NCI-H510A treated with DMSO at 0.1 percent for 48 hours (cell line): ENCODE measurements around the gene BBC3.
A peak's percentile ranks its signal among the peaks of the same experiment; 100 is the strongest.

ENCODE experiments used
- DNase-seq: peaks from one replicate; lab custom pipeline; 2025; lab: John Stamatoyannopoulos, UW

The BBC3 gene

DNA sequence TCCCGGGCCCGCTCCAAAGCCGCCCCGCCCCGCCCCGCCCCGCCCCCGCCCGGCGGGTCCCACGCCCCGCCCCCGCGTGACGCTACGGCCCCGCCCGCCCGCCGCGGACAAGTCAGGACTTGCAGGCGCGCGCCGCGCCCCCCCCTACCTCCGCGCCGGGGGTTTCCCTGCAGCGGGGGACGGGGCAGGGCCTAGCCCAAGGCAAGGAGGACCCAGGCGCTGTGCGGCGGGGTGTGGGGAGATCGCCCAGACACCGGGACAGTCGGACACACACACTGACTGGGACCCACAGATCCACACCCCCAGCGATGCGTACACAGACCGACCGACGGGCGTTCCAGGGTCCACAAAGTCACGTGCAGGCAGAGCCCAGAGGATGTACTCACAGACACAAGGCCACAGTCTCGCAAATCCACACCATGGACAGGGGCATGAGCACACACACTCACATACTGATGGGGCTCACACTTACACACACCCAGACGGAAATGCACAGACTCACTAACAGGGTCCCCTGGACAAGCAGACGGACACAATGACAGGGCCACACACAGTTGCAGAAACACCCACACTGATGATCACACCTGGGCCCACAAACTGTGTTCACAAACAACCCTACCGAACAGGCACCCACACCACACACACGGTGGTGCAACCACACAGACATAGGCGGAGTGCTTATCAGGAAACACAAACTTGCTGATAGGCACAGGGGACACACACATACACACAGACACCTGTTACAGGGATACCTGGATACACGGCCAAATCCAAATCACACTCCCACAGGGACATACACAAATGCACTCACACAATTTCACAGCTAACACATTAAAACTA lies 436 bp upstream of the BBC3 start:
- DNase-seq = peak; percentile 49

GRCh38 chr19:47230054-47230920 lies 712 bp downstream of the BBC3 start:
- DNase-seq = no peak

DNA sequence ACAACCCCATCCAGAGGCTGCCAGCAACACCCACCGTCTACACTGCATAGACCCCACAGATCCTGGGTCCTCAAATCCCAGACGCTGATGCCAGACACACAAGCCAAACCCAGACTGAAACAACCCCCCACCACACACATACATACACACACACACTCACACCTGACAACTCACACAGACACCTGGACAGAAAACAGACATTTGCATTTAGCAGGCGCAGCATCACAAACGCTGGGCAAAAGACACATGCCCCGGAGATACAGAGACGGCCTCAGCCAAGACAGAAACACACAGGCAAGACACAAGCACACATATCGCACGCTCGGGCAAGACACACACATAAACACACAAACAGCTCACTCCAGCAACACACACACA lies 1.3 kb downstream of the BBC3 start:
- DNase-seq = no peak

GRCh38 chr19:47228937-47229675 lies 1.9 kb downstream of the BBC3 start:
- DNase-seq = no peak

DNA sequence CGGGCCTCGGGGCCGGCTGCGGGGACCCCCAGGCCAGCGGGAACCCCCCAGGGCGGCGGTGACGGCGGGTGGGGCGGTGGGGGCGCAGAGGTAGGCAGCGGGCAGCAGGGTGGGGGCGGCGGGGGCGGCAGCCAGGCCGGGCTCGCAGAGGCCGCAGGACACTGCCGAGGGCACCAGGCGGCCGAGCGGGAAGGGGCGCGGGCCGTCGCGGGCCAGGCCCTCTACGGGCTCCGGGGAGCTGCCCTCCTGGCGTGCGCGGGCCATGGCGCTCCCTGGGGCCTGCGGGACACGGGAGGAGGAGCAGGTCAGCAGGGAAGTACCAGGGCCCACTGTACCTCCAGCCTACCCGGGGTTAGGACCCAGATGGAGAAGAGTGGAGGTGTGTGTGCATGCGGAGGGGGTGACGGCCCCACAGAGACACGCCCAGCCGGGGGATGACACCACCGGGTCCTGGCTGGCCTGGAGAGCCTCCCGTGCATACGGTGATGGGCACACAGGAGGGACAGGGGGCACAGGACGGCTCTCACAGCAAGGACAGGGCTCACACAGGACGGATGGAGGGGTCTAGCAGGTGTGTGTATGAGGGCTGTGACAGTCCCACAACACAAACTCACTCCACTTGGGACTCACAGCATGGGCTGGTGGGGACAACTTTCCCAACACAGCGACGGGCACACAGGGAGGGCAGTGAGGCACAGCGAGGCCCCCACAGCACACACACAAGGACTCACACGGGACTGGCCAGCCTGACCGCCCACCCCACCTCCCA lies 2.6 kb downstream of the BBC3 start:
- DNase-seq = peak; percentile 23

GRCh38 chr19:47227352-47228167 lies 3.4 kb downstream of the BBC3 start:
- peak; percentile 87 for DNase-seq

DNA sequence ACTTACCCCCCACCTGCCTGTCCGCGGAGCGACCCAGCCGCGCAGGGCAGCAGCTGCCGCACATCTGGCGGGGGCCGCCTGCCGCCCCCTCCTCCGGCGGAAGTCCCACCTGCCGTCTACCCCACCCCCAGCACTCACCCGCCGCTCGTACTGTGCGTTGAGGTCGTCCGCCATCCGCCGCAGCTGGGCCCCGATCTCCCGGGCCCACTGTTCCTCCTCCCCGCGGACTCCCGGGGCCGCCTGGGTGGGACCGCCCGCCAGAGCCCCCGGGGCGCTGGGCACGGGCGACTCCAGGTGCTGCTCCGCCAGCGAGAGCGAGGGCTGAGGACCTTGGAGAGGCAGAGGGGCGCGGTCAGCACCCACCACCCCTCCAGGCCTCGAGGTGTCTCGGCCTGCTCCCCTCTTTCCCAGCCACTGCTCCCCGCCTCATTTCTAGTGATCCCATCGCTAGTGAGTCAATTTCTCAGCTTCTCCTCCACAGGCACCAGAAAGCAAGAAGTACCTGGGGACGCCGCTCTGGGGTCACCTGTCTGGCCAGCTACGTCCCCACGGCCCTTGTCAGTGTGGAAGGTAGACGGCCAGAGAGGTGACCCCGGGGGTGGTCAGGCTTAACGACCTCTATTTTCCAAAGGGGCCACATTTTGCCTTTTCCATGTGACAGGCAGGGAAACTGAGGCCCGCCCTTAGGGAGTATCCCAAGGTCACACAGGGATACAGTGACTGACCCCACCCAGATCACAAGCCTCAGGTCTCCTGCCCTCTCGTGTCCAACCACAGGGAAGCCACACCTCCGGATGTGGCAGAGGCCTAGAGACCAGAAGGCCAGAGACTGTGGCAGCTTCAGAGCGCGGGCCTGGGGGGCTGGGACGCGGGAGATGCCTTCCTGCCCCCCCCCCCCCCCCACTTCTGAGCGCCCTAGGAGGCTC lies 4.3 kb downstream of the BBC3 start:
- peak; percentile 48 for DNase-seq

- peak; percentile 83 for DNase-seq
Measured at GRCh38 chr19:47225746-47226425, 5.1 kb downstream of the BBC3 start.

DNA sequence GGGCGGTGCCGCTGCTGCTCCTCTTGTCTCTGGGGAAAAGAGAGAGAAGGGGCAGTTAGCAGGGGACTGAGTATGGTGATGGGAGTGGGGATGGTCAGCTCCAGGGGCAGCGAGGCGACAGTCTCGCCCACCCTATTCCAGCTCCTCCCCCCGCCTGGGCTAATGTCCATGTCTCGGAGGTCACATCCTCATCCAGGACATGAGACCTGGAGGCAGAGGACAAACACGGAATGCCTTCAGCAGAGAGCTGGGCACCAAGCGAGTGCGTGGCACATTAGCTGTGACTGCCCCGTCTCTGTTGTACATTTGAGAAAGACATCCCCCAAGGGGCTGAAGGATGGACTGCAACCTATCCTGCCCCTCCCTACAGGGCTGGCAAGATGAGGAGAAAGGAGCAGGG lies 9.1 kb downstream of the BBC3 start:
- no peak for DNase-seq

DNA sequence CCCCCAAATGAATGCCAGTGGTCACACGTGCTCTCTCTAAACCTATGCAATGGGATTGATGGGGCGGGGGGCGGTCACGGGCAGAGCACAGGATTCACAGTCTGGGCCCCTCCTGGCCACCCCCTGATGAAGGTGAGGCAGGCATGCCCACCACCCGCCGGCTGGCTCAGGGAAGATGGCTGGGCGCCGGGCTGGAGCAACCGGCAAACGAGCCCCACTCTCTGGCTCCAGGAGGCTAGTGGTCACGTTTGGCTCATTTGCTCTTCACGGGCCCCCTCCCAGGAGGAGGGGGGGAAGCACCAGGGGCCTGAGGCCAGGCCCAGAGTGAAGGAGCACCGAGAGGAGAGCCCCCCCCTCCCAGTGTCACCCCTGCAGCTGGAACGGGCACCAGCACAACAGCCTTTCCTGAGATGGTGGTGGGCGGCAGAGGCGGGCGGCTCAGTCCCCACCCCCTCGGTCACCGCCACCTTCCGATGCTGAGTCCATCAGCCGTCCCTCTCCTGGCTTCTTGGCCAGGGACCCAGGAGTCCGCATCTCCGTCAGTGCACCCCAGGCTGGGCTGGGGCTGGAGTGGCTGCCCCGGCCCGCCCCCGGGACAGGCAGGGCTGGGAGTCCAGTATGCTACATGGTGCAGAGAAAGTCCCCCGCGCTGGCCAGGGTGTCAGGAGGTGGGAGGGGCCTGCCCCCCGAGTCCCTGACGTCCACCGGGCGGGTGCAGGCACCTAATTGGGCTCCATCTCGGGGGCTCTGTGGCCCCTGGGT lies 9.7 kb downstream of the BBC3 start:
- no peak for DNase-seq

- no peak for DNase-seq
Measured at GRCh38 chr19:47215581-47215980, 15.4 kb downstream of the BBC3 start.

- peak; percentile 62 for DNase-seq
Measured at GRCh38 chr19:47210689-47211316, 20.2 kb downstream of the BBC3 start.

DNA sequence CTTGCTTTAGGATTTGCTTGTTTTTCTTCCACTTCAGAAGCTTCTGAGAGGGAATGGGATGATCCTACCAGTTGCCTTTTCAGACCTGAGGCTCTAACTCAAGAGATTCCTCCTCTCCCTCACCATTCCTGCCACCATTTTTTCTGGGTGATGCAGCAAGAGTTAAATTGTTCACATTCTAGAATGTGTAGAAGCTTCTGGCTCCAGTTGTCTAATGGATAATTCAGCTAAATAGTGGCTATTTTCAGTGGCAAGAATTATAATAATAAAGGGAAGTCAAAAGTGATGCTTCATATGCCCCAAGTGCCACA lies 20.9 kb downstream of the BBC3 start:
- no peak for DNase-seq

GRCh38 chr19:47209319-47210179 lies 21.4 kb downstream of the BBC3 start:
- no peak for DNase-seq

DNA sequence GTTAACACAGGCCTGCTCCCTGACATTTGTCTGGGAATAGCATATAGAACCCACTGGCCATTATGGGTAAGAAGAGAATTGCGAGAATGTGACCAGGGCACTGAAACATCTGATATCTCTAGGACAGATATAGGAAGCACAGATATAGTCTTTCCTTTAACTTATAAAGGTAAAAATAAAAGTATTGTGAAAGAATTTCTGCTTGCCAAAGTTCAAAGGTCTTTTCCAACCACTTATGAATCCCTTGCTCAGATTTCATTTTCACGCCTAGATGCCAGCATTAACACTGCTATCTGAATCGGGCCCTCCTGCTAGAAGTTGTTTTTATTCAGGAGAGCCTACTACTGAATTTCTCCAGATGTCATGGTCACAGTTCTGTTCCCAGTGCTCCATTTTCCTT lies 27.7 kb downstream of the BBC3 start:
- no peak for DNase-seq

DNA sequence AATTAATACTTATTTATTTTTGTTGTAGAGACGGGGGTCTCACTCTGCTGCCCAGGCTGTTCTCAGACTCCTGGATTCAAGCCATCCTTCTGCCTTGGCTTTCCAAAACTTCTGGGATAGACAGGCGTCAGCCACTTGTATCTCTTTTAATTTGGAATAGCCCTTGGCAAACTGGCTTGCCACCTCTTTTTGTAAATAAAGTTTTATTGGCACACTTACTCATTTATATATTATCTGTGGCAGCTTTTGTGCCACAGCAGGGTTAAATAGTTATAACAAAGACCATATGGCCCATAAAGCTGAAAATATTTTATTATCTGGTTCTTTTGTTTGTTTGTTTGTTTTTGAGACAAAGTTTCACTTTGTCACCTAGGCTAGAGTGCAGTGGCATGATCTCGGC lies 30.5 kb downstream of the BBC3 start:
- DNase-seq = no peak

GRCh38 chr19:47197141-47197540 lies 33.9 kb downstream of the BBC3 start:
- no peak for DNase-seq
